ENCODE data around the gene NDNF.

NDNF gene

GRCh38 chr4:121016611-121017010, 55.7 kb downstream of the NDNF start:
- TF ChIP-seq, protein P1, sequence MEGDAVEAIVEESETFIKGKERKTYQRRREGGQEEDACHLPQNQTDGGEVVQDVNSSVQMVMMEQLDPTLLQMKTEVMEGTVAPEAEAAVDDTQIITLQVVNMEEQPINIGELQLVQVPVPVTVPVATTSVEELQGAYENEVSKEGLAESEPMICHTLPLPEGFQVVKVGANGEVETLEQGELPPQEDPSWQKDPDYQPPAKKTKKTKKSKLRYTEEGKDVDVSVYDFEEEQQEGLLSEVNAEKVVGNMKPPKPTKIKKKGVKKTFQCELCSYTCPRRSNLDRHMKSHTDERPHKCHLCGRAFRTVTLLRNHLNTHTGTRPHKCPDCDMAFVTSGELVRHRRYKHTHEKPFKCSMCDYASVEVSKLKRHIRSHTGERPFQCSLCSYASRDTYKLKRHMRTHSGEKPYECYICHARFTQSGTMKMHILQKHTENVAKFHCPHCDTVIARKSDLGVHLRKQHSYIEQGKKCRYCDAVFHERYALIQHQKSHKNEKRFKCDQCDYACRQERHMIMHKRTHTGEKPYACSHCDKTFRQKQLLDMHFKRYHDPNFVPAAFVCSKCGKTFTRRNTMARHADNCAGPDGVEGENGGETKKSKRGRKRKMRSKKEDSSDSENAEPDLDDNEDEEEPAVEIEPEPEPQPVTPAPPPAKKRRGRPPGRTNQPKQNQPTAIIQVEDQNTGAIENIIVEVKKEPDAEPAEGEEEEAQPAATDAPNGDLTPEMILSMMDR (IDR thresholded peaks at IDR 0.05; ENCODE audit: low read depth, low read length) = no peak

GRCh38 chr4:121015421-121015820, 56.9 kb downstream of the NDNF start:
- DNase-seq (ENCODE audit: extremely low read depth, low read depth) = no peak
- TF ChIP-seq, protein P1 (IDR thresholded peaks at IDR 0.05; ENCODE audit: low read depth, low read length) = no peak

More at GRCh38 chr4:121016611-121017010, 55.7 kb downstream of the NDNF start:
- no peak for DNase-seq (ENCODE audit: extremely low read depth, low read depth)

GRCh38 chr4:121014544-121014943, 57.8 kb downstream of the NDNF start:
- TF ChIP-seq, protein P1 (IDR thresholded peaks at IDR 0.05; ENCODE audit: low read depth, low read length) = no peak
- DNase-seq (ENCODE audit: extremely low read depth, low read depth) = no peak

- DNase-seq (ENCODE audit: extremely low read depth, low read depth) = no peak
- TF ChIP-seq, protein P1 (IDR thresholded peaks at IDR 0.05; ENCODE audit: low read depth, low read length) = no peak
These were observed 60.5 kb downstream of the NDNF start for GRCh38 chr4:121011780-121012340.

DNA sequence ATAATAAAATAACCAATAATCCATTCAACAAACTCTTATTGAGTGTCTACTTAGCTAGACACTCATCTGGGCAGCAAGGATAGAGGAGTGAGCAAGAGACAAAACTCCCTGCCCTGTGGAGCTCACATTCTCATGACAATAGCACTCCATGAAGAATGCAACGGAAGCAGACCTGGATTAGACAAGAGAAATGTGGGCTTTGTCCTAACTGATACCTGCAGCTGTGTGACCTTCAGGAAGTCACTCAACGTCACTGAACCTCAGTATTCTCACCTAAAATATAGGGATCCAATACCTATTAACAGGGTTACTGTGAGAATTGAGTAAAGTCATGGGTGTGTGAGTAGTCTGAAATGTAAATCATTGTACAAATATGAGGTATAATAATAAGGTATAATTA, 61.2 kb downstream of the NDNF start:
- no peak for DNase-seq (ENCODE audit: extremely low read depth, low read depth)
- TF ChIP-seq, protein P1 (IDR thresholded peaks at IDR 0.05; ENCODE audit: low read depth, low read length) = no peak

DNA sequence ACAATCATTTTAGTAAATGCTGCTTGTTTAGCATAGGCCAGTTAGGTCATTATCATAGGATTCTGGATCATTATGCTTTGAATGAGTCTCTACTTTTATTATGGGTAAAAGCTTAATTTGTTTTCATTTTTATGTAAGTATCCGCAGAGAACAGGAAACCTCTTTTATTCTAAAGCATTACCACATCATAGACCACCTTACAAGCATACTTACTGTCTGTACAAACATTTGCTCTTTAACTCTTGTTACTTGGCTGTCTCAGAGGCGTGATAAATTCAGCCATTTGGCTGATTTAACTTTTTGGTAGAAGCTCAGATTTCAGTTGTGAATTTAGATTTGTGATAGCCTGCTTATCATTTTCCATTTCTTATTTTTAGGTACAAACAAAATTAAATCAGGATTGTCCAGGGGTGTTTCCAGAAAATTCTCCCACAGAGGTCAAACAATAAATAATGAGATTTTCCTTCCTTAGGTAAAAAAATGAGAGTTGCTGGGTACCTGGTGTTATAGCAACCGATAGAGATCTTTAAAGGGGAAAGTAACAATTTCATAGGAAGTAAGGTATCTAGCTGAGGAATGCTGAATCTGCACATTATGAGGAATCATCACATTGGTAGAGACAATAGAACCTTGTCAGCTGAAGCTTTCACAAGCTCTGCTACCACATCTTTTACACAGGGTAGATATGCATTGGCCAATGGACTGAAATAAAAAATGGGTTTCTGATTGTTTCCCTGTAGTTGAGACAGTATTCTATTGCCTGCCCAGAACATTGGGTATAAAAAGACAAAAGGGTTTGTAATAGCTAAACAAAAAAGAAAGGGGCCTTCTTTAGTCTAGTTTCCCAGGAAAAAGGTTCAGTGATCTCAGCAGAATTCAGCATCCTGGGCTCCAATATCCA, 62.5 kb downstream of the NDNF start:
- no peak for DNase-seq (ENCODE audit: extremely low read depth, low read depth)
- TF ChIP-seq, protein P1 (IDR thresholded peaks at IDR 0.05; ENCODE audit: low read depth, low read length) = no peak

DNA sequence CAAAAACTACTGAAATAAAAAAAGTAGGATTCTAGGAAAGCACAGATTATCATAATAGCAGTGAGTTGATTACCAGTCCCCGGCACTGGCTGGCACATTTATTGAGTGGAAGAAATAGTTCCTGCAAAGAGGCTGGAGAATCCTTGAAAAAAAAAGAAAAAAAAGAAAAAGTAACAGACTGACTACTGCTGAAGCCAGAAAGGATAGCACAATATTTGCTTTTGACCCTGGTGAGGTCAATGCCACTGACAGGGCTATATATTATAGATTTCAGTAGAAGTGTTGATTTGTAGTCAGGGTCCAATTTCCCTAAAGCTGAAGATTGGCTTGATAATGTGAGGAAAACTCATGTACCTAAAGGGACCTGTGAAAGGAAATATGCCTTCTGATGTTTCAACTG, 64.7 kb downstream of the NDNF start:
- TF ChIP-seq, protein P1 (IDR thresholded peaks at IDR 0.05; ENCODE audit: low read depth, low read length) = no peak
- no peak for DNase-seq (ENCODE audit: extremely low read depth, low read depth)

All from AG09319 (cell line).